ENCODE data around the gene PALLD. TPM values are rescaled to one million over a fixed set of nuclear protein-coding genes. Genes with fewer than 3 reads are reported as not detected.

Gene PALLD
- total RNA-seq, 4 donors from 2014 or later = 1,903 to 3,507 (median 2,130) TPM

DNA sequence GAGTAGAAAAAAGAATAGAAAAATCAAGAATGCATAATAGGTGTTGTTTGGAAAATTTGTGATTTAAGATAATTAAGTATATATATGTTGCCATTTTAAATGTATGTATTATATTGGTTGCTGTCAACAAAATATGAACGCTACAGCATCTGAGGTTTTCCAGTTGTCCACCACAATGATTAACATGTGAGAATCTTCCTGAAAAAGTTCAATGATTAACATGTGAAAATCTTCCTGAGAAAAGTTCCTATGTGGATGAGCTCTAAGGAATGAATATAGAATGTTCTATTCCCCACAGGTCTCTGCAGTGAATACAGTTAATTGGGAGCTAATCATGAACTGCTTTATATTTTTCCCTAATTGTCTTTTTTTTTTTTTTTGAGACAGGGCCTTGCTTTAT, 298.5 kb downstream of the PALLD start:
- TF ChIP-seq EP300 (IDR thresholded peaks at IDR 0.05) (no peak), POLR2AphosphoS5 (IDR thresholded peaks at IDR 0.05) (no peak), POLR2A (IDR thresholded peaks at IDR 0.05; ENCODE audit: low read depth) (no peak)
- TF ChIP-seq, protein P1, sequence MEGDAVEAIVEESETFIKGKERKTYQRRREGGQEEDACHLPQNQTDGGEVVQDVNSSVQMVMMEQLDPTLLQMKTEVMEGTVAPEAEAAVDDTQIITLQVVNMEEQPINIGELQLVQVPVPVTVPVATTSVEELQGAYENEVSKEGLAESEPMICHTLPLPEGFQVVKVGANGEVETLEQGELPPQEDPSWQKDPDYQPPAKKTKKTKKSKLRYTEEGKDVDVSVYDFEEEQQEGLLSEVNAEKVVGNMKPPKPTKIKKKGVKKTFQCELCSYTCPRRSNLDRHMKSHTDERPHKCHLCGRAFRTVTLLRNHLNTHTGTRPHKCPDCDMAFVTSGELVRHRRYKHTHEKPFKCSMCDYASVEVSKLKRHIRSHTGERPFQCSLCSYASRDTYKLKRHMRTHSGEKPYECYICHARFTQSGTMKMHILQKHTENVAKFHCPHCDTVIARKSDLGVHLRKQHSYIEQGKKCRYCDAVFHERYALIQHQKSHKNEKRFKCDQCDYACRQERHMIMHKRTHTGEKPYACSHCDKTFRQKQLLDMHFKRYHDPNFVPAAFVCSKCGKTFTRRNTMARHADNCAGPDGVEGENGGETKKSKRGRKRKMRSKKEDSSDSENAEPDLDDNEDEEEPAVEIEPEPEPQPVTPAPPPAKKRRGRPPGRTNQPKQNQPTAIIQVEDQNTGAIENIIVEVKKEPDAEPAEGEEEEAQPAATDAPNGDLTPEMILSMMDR (IDR thresholded peaks at IDR 0.05) = no peak
- Histone ChIP-seq H3K27me3 (no peaks in the 10 kb centered on the region), H3K4me1 (peaks cover 17 to 22% (median 19%) of the 10 kb centered on the region in 4 donors), H3K36me3 (no peaks in the 10 kb centered on the region), H3K27ac (replicated peaks in 1 of 4) (no peak overlapping the region), H3K9me3 (no peaks in the 10 kb centered on the region), H3K4me3 (no peak overlapping the region)
- WGBS = 85% methylated on average over 1 of the region's 1 CpG
- intact Hi-C loops (cut with DNase I) = no loop called here
- DNase-seq (ENCODE audit: extremely low spot score) = no peak

DNA sequence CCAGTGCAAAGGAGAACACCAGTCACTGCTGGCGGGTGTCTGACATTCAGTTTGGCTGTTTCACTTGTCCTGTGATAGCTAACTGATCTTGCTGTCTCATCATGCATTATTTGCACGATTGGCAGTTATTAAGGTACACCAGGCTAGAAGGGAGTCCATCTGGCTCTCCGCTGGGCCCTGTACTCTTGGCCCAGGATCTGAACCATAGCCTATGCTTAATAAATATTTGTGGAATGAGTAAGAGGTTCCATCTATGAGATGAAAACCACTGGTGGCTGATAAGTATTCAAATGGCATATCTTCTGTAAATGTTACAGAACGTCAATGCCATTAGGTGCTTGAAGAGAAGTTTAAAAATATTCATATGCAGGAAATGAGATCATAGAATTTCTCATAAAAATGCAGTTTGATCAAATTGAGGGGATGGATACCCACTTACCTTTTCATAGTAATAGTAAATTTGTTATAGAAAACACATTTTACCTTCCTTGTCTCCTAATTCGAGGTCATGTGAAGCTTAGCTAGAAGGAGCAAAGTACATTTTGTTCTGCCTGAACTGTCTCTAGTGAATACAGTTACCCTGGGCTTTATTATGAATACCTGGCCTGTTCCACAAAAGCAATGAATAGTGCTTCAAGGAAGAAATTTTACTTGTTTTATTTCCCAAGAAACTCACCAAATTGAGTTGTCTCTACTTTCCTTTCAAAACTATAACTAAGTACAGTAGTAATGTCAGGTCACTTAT, 299.7 kb downstream of the PALLD start:
- Histone ChIP-seq H3K27ac (replicated peaks in 1 of 4) (peak overlapping the region in 3 of 4 donors; percentile 7 to 50 (median 9)), H3K27me3 (no peaks in the 10 kb centered on the region), H3K4me3 (no peak overlapping the region), H3K4me1 (peaks cover 17 to 22% (median 19%) of the 10 kb centered on the region in 4 donors), H3K9me3 (no peaks in the 10 kb centered on the region), H3K36me3 (no peaks in the 10 kb centered on the region)
- DNase-seq (ENCODE audit: extremely low spot score) = no peak
- WGBS = 73% methylated on average over 5 of the region's 5 CpGs
- TF ChIP-seq, protein P1 (IDR thresholded peaks at IDR 0.05) = no peak
- no peak for TF ChIP-seq POLR2A (IDR thresholded peaks at IDR 0.05; ENCODE audit: low read depth)
- no peak for TF ChIP-seq EP300 (IDR thresholded peaks at IDR 0.05)
- no peak for TF ChIP-seq POLR2AphosphoS5 (IDR thresholded peaks at IDR 0.05)
- intact Hi-C loops (cut with DNase I) = no loop called here

DNA sequence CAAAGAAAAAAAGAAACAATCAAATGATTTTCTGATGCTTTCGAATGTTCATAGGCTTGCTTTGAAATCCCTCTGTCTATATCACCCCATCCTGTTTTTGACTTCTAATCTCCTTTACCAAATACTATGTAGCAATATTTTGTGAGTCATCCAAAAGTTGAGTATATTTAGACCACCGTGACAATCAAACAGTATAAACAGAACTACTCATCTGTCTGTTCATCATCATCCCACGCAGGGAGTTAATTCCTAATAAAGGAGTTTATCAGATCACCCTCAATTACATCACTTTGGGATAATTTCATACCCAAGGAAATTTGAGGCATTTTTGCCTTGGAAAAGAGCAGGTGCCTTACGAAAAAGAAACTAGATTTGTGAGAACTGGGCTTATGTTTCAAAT, 300.3 kb downstream of the PALLD start:
- Histone ChIP-seq H3K4me3 (no peak overlapping the region), H3K9me3 (no peaks in the 10 kb centered on the region), H3K27me3 (no peaks in the 10 kb centered on the region), H3K36me3 (no peaks in the 10 kb centered on the region), H3K4me1 (peaks cover 17 to 22% (median 19%) of the 10 kb centered on the region in 4 donors), H3K27ac (replicated peaks in 1 of 4) (peak overlapping the region in 3 of 4 donors; percentile 7 to 50 (median 9))
- intact Hi-C loops (cut with DNase I) = no loop called here
- TF ChIP-seq EP300 (IDR thresholded peaks at IDR 0.05) (no peak), POLR2A (IDR thresholded peaks at IDR 0.05; ENCODE audit: low read depth) (no peak), POLR2AphosphoS5 (IDR thresholded peaks at IDR 0.05) (peak in 1 of 2 donors; percentile 36)
- TF ChIP-seq, protein P1 (IDR thresholded peaks at IDR 0.05) = no peak
- DNase-seq (ENCODE audit: extremely low spot score) = no peak
- WGBS = 38% methylated on average over 4 of the region's 4 CpGs

DNA sequence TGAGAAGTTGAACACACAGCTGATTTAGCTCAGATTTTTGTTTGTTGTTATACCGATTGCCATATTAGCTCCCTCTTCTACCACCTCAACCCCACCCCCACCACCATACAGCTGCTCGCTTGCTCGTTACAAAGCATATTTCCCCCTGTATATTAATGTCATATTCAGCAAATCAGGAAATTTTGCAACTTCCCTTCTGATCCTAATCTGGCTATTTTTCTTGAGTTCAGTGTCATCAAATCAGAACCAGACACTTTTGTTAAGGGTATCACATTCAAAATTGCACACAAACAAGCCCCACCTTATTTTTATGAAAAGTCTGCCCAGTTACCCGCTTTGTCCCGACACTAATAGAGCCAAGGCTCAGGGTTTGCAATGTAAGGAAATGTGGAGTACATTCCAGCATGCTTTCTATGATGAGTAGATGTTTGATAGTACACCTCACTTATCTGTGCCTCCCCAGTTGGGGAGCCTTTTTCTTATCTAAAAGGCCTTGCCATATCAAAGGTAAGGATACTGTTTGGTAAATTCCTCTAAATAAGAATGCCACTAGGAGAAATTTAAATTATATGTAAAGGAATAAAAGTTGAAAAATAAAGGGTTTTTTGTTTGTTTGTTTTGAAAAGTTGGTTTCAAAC, 301.0 kb downstream of the PALLD start:
- peak overlapping the region in 1 of 4 donors; percentile 9 for H3K27ac ChIP-seq (replicated peaks in 1 of 4)

More for the DNA sequence above, 301.0 kb downstream of the PALLD start:
- 63% methylated on average over 5 of the region's 5 CpGs for WGBS
- intact Hi-C loops (cut with DNase I) = no loop called here
- H3K9me3 ChIP-seq = no peaks in the 10 kb centered on the region
- H3K4me3 ChIP-seq = no peak overlapping the region
- TF ChIP-seq POLR2A (IDR thresholded peaks at IDR 0.05; ENCODE audit: low read depth) (no peak), POLR2AphosphoS5 (IDR thresholded peaks at IDR 0.05) (no peak), EP300 (IDR thresholded peaks at IDR 0.05) (no peak)
- TF ChIP-seq, protein P1 (IDR thresholded peaks at IDR 0.05) = no peak
- DNase-seq (ENCODE audit: extremely low spot score) = no peak
- H3K4me1 ChIP-seq = peaks cover 17 to 22% (median 19%) of the 10 kb centered on the region in 4 donors
- no peaks in the 10 kb centered on the region for H3K36me3 ChIP-seq
- no peaks in the 10 kb centered on the region for H3K27me3 ChIP-seq
